GM21423 (cell line): Measurements from ENCODE around the gene ESRRG.

ENCODE experiments used
- ATAC-seq: cut with Tn5 transposase; IDR thresholded peaks from one replicate; pipeline ENCODE4 v1.9.1; 2021; ENCODE audit warnings: mild to moderate bottlenecking, moderate library complexity; ENCODE audit not compliant: unreplicated experiment

ESRRG gene

DNA sequence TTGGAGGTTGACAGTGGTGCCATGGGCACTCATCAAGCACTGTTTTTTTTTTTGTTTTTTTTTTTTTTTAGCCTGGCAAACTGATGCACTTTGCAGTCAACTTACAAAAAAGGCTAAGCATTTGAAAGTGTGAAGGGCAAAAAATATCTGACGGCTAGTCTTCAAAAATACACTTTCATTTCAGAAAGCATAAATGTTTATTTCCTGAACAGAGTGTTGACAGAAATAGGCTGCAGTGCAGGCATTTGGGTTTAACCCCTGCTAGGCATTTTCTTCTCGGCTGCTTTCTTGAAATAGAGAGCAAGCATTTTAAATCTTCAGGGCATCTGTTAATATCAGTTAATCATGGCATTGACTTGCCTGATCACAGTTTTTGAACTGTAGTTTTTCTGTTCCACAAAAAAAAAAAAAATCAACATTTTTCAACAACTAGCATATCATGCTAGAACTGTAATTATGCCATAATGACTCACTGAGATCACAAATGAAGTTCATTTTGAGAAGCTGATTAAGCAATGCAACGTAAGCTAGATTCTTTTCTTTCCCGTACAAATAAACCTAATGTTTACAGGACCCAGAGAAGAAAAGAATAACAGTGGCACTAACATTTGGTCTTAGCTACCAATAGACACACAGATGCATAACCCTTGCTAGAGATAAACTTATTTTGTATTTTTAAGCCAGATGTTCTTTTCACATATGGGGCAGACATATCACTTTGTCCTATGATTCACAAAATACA lies 199.6 kb downstream of the ESRRG start:
- ATAC-seq = no peak

DNA sequence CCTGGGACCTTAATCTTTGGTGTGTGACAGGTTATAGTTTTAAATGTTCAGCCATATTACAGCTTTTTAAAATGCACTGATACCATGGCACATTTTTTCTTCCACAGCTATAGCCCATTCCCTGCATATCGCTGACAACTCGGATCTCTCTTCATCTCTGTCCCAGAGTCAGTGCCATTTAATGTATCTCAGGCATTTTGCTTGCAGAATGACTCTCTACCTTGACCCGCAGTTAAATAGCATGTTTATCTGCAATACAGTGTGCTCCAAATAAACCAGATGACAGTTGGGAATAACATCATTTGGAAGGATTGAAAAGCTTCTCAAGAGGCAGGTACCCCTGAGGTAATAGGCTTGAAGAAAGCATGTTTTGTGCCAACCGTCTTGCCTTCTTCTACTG lies 200.2 kb downstream of the ESRRG start:
- no peak for ATAC-seq

DNA sequence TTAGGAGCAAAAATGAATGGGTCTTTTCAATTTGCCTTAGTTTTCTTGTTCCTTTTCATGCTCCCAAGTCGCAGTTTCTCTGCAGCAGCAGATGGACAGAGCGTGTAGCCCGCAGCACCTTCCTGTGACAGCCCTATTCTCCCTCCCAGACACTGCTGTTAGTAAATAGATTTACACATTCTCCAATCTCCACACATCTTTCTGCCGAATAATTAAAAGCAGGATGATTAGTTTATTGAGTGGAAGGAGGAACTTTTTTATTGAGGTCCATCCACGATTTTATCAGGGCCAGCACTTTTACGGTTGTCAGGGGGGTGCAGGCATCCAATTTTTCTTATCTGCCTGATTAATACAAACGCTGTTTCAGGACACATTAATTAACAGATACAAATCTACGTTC lies 201.8 kb downstream of the ESRRG start:
- no peak for ATAC-seq

DNA sequence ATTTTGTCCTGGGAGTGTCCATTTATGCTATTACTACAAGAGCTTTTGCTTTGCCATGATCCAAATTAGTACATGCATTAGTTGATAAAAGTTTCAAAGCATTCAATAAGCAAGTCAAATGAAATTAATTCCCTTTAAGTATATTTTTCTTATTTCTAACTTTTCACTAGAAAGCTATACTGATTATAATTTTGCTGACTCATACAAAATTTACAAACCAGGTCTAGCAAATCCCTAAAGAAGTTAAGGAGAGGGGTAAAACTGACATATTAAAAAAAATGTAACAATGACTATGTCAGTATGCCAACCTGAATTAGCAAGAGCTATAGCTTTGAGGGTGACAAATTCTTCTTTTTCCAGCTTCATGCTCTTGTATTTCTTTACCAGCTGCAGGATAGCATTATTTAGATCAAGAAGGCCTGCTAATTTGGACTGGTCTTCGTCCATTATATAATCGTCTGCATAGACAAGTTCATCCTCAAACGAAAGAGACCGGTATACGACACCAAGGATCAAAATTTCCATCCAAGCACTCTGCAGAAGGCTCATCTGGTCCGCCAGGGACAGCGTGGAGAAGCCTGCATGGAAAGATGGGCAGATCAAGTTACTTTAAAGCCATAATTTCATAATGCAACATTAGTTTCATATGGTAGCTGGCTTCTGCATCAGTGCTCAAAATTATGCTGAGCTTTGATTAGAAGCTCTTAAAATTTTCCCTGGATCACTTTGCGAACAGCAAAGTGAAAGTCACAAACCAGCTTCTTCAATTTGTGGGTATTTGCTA lies 204.2 kb downstream of the ESRRG start:
- ATAC-seq = no peak

DNA sequence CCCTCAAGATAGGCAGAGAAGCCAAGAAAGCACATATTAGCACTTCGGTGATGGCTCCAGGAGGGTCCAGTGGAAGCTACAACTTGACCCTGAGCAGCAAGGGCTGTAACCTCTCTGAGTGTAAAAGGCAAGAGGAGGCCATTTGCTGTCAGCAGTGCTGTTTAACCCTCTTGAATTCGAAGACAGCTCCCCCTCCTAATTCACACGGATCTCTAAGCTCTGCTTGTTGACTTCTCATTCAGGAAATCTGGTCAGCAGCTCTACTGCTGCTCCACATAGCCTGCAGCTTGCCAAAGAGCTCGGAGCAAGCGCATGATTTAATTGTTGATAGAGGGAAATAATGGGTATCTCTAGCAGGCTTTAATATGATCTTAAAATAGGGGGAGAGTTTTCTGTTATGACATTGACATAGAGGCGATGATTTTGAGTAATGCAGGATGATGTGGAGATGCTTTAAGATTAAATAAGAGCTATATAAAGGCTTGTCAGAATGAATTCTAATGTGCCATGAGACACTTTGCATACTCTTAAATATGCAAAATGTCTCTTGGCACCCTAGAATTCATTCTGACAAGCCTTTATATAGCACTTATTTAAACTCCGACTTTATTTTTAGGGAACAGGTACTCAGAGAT lies 220.6 kb downstream of the ESRRG start:
- ATAC-seq = no peak

DNA sequence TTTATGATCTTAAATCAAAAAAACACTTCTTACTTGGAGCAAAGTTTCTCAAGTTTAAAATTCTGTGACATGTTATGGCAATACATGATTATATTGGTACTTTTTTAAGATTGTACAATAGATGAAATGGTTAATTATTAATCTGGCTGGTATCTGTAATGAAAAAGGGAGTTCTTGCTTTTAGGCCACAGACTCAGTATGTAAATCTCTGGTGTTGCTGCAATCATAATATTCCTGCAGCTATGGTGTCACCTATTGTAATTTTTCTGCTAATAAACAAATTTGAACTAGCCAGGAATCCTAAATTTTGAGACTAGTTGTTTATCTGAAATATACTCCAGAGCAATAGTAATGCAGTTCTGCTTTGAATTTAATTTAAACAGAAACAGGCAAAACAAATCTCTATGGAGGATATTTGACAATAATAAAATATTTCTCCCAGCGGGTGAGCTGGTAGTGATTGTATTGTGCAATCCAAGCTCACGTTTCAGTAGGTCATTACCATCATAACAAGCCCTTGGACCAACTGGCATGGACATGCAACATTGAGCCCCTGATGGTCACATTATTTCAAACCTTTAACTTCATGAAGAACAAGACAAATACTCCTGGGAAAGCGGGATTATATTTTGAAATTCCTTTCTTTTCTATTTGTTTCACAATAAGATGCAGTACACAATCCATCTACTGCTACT lies 222.8 kb downstream of the ESRRG start:
- no peak for ATAC-seq

DNA sequence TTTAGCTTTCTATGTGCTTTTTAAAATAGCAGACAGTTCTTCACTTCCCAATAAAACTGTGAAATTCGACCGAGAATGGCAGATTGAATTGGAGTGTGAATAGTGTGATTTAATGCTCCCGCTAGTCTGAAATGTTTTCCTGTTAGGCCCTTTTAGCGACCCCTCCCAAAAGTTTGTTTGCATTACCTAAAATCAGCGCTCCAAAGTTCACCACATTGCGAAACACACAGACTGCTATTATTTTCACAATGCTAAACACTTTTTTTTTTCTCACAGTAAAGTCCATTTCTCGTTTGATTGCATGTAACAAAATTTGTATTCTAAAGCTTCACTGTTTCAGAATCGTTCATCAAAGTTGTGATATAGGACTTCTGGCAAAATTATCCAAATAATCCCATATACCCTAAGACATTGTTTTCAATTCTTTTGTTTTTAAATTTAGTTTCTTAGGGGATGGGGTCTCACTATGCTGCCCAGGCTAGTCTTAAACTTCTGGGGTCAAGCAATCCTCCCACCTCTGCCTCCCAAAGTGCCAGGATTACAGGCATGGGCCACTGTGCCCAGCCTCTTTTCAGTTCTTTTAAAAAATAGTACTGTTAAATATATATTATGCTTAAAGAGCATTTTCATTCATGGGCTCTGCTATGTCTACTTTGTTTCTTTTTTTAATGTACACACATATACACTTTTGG lies 223.5 kb downstream of the ESRRG start:
- ATAC-seq = no peak

DNA sequence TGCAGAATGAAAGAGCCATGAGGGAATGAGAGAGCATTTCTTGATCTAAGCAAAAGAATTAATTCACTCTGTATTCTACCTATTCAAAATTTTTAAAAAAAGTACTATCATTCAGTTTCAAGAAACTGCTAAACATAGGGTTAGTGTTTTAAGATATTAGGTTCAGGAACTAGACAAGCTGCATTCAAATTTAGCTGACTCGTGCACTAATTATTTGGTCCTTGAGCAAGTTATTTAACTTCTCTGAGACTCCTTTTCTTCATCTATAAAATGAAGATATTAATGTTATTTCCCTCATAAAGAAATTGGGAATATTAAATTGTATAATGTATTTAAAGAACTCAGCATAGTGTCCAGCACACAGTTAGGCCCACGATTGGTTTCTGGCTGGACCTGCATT lies 225.0 kb downstream of the ESRRG start:
- no peak for ATAC-seq

DNA sequence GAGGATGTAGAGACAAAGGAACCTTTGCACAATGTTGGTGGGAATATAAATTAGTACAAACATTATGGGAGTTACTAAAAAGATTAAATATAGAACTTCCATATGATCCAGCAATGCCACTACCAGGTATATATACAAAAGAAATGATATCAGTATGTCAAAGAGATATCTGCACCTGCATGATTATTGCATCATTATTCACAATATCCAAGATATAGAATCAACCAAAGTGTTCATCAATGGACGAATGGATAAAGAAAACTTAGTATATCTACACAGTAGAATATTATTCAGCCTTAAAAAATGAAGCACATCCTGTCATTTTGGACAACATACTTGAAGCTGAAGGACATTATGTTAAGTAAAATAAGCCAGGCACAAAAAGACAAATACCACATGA lies 238.2 kb downstream of the ESRRG start:
- no peak for ATAC-seq

DNA sequence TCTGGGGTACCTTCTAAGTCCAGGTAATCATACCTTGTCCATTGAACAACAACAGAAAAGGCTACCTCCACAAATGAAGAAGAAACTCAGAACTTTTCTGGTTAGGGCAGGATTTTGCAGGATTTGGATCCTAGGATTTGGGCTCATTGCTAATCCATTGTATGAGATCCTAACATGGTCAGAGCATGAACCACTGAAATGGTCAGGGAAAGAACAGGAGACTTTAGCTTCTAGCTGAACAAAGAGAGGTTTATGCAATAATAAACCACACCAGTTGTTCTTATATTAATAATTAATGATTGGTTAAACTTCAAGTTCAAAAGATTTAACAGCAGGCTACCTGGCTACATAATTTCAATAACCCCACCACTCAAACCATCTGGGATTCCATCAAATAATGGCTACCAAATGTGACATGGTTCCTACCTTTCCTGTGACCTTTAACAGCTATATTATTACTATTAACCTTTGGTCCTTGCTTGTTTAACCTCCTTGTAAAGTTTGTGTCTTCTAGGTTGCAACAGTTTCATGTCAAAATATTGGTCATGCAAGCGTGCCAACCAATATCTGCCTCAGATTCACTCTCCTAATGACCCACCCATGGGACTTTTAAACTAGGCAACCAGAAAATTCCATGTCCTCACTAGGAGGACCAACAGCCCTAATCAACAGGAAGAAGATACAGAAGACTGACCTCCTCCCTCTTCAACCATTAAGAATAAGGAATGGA lies 239.4 kb downstream of the ESRRG start:
- ATAC-seq = no peak

DNA sequence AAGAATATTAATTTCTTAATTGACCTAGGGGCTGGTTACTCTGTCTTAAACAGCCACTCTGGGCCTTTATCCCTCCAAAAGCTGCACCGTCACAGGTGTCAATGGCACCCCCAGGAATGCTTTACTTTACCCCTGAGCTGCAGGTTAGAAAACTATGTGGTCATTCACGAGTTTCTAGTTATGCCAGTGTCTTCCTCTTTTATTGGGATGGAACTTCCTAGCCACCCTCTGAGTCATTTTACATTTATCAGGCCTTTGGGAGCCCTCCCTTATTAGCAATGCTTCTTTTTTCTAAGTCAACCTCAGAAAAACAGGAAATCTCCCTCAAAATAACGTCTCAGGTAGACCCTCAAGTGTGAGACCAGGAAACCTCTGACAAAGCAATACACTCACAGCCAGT lies 240.6 kb downstream of the ESRRG start:
- no peak for ATAC-seq

DNA sequence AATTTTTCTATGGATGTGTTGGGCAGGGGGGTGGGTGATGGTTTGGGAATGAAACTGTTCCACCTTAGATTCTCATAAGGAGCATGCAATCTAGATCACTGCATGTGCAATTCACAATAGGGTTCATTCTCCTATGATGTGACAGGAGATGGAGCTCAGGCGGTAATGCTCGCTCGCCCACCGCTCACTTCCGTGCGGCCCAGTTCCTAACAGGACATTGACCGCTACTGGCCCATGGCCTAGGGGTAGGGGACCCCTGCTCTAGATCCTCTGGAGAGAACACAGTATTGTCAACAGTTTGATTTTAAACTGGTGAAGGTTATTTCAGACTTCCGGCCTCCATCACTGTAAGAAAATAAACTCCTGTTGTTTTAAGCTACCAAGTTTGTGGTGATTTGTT lies 245.0 kb downstream of the ESRRG start:
- no peak for ATAC-seq

DNA sequence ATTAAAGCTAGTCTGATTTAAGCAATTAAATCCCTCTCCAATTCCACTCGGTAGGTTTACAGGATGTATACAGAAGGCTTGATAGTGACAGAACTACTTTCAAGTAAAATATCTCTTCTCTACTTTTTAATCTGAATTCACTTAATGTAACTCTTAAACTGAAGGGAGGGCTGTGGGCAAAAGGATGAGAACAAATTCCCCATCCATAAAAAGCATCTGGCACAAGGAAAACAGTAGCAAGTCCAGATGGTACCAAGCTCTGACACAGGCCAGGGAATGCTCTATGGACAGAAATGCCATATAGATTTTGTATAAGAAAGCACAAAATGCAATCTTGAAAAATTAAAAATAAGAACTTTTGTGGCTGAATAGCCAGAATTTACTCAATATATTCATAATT lies 246.9 kb downstream of the ESRRG start:
- ATAC-seq = no peak

DNA sequence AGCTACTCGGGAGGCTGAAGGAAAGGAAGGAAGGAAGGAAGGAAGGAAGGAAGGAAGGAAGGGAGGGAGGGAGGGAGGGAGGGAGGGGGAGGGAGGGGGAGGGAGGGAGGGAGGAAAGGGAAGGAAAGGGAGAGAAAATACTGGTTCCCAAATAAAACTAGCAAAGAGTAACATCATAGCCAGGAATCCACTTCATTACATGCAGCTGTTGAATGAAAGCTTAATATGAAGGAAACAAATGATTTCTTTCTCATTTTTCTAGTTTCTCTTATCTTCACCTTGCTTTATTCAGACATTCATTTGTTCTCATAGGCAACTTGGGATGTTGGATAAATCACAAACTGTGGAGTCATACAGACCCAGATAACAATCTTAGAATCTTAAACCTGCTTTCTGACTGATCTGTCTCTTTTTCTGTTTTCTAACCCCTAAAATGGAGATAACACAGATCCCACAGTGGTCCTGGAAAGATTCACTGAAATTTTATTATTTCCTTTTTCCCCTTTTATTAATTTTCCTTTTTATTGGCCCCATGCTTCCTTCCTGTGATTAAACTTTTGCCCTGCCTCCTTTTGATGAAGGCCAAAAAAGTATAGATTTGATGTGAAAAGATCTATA lies 247.5 kb downstream of the ESRRG start:
- ATAC-seq = no peak

DNA sequence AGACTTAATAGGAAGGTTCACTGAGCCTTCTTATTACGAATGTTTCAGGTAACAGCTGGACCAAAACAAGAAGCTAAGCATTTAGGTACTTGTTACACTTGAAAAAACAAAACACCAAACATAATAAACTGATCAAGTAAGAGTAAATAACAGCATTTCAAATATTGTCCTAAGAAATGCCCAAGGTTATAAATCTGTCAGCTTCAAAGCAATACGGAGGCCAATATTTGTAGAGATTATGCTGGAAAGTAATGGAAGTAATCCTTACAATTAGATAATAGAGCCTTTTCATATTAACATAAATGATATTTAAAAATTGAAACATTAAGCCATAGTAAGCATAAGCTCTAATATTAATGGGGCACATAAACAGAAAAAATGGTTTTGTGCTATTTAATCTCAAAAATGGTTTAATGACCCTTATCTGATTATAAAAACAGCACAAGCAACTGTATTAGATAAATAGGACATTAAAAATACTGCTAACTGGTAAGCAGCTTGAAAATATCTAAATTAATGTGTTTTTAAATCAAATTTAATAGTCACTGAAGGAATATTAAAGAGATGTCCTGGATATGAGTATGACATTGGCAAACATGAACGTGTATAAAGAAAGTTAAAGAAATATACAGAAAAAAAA lies 256.9 kb downstream of the ESRRG start:
- ATAC-seq = no peak

DNA sequence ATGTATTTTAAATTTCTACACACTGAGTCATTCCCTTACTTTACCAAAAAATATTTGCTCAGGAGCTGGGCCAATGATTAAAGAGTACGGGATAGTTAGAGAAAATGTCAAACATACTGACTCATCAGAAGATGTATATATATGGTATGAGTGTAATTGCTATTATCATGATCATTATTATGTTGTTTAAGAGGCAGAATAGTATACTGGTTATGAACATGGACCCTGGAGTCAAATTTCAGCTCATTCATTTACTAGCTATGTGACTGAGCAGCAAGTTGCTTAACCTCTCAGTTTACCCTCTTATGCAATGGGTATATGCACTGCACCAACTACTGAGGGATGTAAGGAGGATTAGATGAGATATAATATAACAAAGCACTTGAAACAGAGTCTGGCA lies 258.7 kb downstream of the ESRRG start:
- no peak for ATAC-seq

DNA sequence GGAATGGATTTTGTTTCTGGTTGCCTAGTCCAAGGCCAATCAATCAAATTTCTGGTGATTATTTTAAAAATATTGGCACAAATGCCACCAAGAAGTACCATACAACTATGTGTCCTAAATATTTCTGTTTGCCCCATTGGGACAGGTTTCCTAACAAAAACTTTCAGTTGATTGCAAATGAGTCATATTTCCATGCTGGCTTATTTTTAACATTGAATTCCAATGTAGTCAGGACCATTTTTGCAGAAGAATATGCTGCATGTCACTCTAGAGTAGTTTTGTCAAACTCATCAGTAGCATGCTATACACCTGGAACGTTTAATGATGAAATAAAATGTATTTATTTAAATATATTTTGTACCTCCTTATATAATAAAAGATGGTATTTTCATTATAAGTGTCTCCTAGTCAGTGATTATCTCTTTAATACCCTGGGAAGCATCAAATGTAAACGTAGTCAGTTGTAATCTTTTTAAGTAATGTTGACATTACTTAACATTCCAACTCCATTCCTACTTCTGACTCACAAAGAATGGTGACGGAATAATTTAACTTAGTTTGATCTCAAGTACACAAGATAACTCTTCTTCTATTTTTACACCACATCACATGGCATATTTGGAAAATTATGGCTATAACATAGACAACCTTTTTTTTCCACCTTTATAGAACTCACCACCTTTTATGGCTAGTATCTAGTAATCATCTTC lies 261.0 kb downstream of the ESRRG start:
- ATAC-seq = no peak

DNA sequence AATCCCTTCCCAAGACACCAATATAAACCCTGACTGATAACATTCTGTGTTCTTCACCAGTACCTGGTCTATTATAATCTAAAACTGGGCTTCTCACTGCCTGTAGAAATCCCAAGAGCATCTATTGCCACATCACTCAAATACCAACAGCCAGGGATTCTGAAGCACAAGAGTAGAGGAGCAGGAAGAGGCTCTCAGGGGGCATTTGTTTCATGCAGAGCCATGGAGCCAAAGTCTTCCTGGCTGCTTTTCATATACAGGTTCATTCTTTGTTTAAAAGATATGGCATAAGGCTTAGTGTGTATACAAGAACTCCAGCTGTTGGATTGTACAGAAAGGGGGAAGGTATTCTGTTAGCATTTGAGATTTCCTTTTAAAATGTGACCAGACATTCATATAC lies 261.8 kb downstream of the ESRRG start:
- ATAC-seq = no peak
